HCT116 (cell line): Measurements from ENCODE around the gene METTL25. TPM values are rescaled to one million over a fixed set of nuclear protein-coding genes. Genes with fewer than 3 reads are reported as not detected.

ENCODE experiments used
- ATAC-seq: fragments of 200-7000 bp; cut with Tn5 transposase; 2 replicates; pipeline ENCODE4 v1.9.1; 2020; ENCODE audit warnings: mild to moderate bottlenecking, moderate library complexity
- BruUV-seq: library from RNA; stranded (reverse); fragments of 400-500 nt; replicated peaks from 2 replicates; lab custom pipeline; 2021; lab: Mats Ljungman, UMichigan
- CTCF ChIA-PET: fragments of 300-600 bp; sonication (Branson Sonifier 250); formaldehyde crosslinking; loops from one replicate; lab custom pipeline; 2021; ENCODE audit warnings: antibody characterized with exemption; lab: Charles Lee
- POLR2A ChIA-PET: fragments of 300-600, 350-600 bp; sonication (Branson Sonifier 250); formaldehyde crosslinking; loops from one replicate; lab custom pipeline; 2021; ENCODE audit warnings: antibody characterized with exemption; lab: Charles Lee
- RAD21 ChIA-PET, 2 experiments: fragments of 300-600 bp; sonication (Branson Sonifier 250); formaldehyde crosslinking; loops; one replicate each; lab custom pipeline; 2023; ENCODE audit warnings: low total read pairs in 2 of 2; ENCODE audit not compliant: uncharacterized antibody in 2 of 2, unreplicated experiment in 2 of 2, low non-redundant PET in 1 of 2; lab: Charles Lee
- DNase-seq: peaks from one replicate; pipeline ENCODE4 v3.0.0-alpha.2; 2010; ENCODE audit warnings: low read depth, low spot score
- H2AFZ ChIP-seq: fragments of 200-600 bp; shearing (Covaris generic), sonication (generic); 2 replicates; pipeline ENCODE4 v1.6.1; 2017; ENCODE audit warnings: low read depth, mixed run types, mixed read lengths, antibody characterized with exemption, low read length; ENCODE audit not compliant: poor library complexity, severe bottlenecking
- H3K27ac ChIP-seq: 2 replicates; pipeline ENCODE4 v1.5.1; 2012; ENCODE audit warnings: low read depth, low read length
- H3K27me3 ChIP-seq: fragments of 200-600 bp; sonication (generic); 2 replicates; pipeline ENCODE4 v1.6.1; 2016; ENCODE audit warnings: mixed run types, low read length, mixed read lengths; ENCODE audit not compliant: insufficient read depth
- H3K36me3 ChIP-seq, 2 experiments: fragments of 200-500 bp in 1 of 2; fragments of 200-600 bp in 1 of 2; sonication (Bioruptor generic) in 1 of 2; sonication (generic) in 1 of 2; 2 replicates each; pipeline versions ENCODE4 v1.5.1 to v1.6.1; 2014 to 2016; ENCODE audit warnings: low read length in 2 of 2, inconsistent platforms in 1 of 2, mixed read lengths in 1 of 2, mixed run types in 1 of 2; ENCODE audit not compliant: insufficient read depth in 2 of 2, control insufficient read depth in 1 of 2
- H3K4me1 ChIP-seq, 2 experiments: fragments of 200-600 bp in 1 of 2; sonication (generic) in 1 of 2; 2 replicates each; pipeline versions ENCODE4 v1.5.1 to v1.6.1; 2012 to 2017; ENCODE audit warnings: low read length in 2 of 2, inconsistent platforms in 1 of 2, mild to moderate bottlenecking in 1 of 2, mixed read lengths in 1 of 2, mixed run types in 1 of 2, moderate library complexity in 1 of 2; ENCODE audit not compliant: insufficient read depth in 2 of 2, control insufficient read depth in 1 of 2
- H3K4me2 ChIP-seq: fragments of 200-600 bp; sonication (generic); 2 replicates; pipeline ENCODE4 v1.6.1; 2017; ENCODE audit warnings: mixed run types, low read length, mixed read lengths
- H3K4me3 ChIP-seq, 2 experiments: fragments of 200-600 bp in 1 of 2; sonication (generic) in 1 of 2; replicated peaks in 1 of 2; 2 replicates each; pipeline ENCODE4 v1.5.1; 2011 to 2016; ENCODE audit warnings: low read length in 2 of 2, control low read depth in 1 of 2, low read depth in 1 of 2, mild to moderate bottlenecking in 1 of 2, mixed read lengths in 1 of 2, mixed run types in 1 of 2
- H3K79me2 ChIP-seq: fragments of 200-600 bp; sonication (generic); 2 replicates; pipeline ENCODE4 v1.6.1; 2017; ENCODE audit warnings: mild to moderate bottlenecking, mixed run types, low read length, moderate library complexity, mixed read lengths; ENCODE audit not compliant: insufficient read depth
- H3K9ac ChIP-seq: fragments of 200-600 bp; sonication (generic); 2 replicates; pipeline ENCODE4 v1.6.1; 2016; ENCODE audit warnings: low read length, mixed read lengths
- H3K9me2 ChIP-seq: fragments of 200-600 bp; sonication (generic), shearing (Covaris generic); 2 replicates; pipeline ENCODE4 v1.6.1; 2017; ENCODE audit warnings: mixed run types, mild to moderate bottlenecking, moderate library complexity; ENCODE audit not compliant: insufficient read depth
- H3K9me3 ChIP-seq, 2 experiments: fragments of 200-500 bp in 1 of 2; fragments of 200-600 bp in 1 of 2; sonication (Bioruptor generic) in 1 of 2; sonication (generic) in 1 of 2; 2 replicates each; pipeline ENCODE4 v1.6.1; 2014 to 2017; ENCODE audit warnings: low read length in 2 of 2, mixed read lengths in 2 of 2, inconsistent platforms in 1 of 2, low read depth in 1 of 2, mild to moderate bottlenecking in 1 of 2, mixed run types in 1 of 2, moderate library complexity in 1 of 2; ENCODE audit not compliant: control insufficient read depth in 1 of 2, insufficient read depth in 1 of 2
- H4K20me1 ChIP-seq: fragments of 200-600 bp; sonication (generic), shearing (Covaris generic); 2 replicates; pipeline ENCODE4 v1.6.1; 2017; ENCODE audit warnings: mixed run types, mild to moderate bottlenecking, moderate library complexity; ENCODE audit not compliant: insufficient read depth
- ATF3 ChIP-seq: IDR thresholded peaks from 2 replicates; pipeline ENCODE4 v1.6.1; 2012
- CEBPB ChIP-seq: IDR thresholded peaks from 2 replicates; pipeline ENCODE4 v1.6.1; 2012; ENCODE audit warnings: low read depth
- CTCF ChIP-seq, 3 experiments: fragments of 200-600 bp in 1 of 3; sonication (generic) in 1 of 3; IDR thresholded peaks in 2 of 3; conservative IDR thresholded peaks in 1 of 3; 2 replicates each; pipeline ENCODE4 v1.5.1; 2012 to 2017; ENCODE audit warnings: low read depth in 2 of 3, low read length in 2 of 3, antibody characterized with exemption in 1 of 3, borderline replicate concordance in 1 of 3, control low read depth in 1 of 3, mild to moderate bottlenecking in 1 of 3, mixed read lengths in 1 of 3, mixed run types in 1 of 3, moderate library complexity in 1 of 3; ENCODE audit not compliant: insufficient read depth in 1 of 3
- ELF1 ChIP-seq: IDR thresholded peaks from 2 replicates; pipeline ENCODE4 v1.6.1; 2012; ENCODE audit warnings: low read depth, borderline replicate concordance
- EZH2phosphoT487 ChIP-seq: fragments of 200-600 bp; IDR thresholded peaks from 2 replicates; pipeline ENCODE4 v1.6.1; 2018; ENCODE audit warnings: antibody characterized with exemption, borderline replicate concordance
- FOSL1 ChIP-seq: IDR thresholded peaks from 2 replicates; pipeline ENCODE4 v1.6.1; 2012; ENCODE audit warnings: low read depth
- POLR2A ChIP-seq: IDR thresholded peaks from 2 replicates; pipeline ENCODE4 v1.7.0; 2011; ENCODE audit warnings: borderline replicate concordance; ENCODE audit not compliant: insufficient read depth, insufficient read length; ENCODE audit errors: extremely low read depth
- SIN3A ChIP-seq: IDR thresholded peaks from 2 replicates; pipeline ENCODE4 v1.6.1; 2012; ENCODE audit warnings: low read depth
- SP1 ChIP-seq: IDR thresholded peaks from 2 replicates; pipeline ENCODE4 v1.6.1; 2012; ENCODE audit warnings: low read depth
- TCF7L2 ChIP-seq: IDR thresholded peaks from 2 replicates; pipeline ENCODE4 v1.7.0; 2011; ENCODE audit warnings: borderline replicate concordance, inconsistent platforms; ENCODE audit not compliant: insufficient read depth, insufficient read length; ENCODE audit errors: extremely low read depth
- YY1 ChIP-seq: IDR thresholded peaks from 2 replicates; pipeline ENCODE4 v1.6.1; 2011; ENCODE audit warnings: low read length, low read depth, moderate library complexity, mild to moderate bottlenecking; ENCODE audit not compliant: insufficient replicate concordance; ENCODE audit errors: extremely low read depth
- ZBTB33 ChIP-seq: IDR thresholded peaks from 2 replicates; pipeline ENCODE4 v1.6.1; 2011; ENCODE audit warnings: mild to moderate bottlenecking, low read length, moderate library complexity; ENCODE audit not compliant: insufficient replicate concordance; ENCODE audit errors: extremely low read depth
- ZNF274 ChIP-seq: fragments of 200-500 bp; sonication (Bioruptor generic); IDR thresholded peaks from 2 replicates; pipeline ENCODE4 v1.6.1; 2014; ENCODE audit warnings: mild to moderate bottlenecking, low read depth, low read length, inconsistent platforms
- intact Hi-C: fragments of 100-400 bp; cut with micrococcal nuclease; formaldehyde crosslinking; loops from 2 replicates; pipeline ENCODE4 v1.10.0; 2022
- total RNA-seq: library from RNA; stranded (reverse); gene quantifications from one replicate; pipeline ENCODE4 v1.2.1, GENCODE V29; 2021; ENCODE audit not compliant: unreplicated experiment

The METTL25 gene
- total RNA-seq, 1 experiment from 2014 or later = 4.4 TPM

GRCh38 chr12:82375201-82375600 lies 16.9 kb downstream of the METTL25 start:
- DNase-seq (no peak), ATAC-seq (no peak)
- Histone ChIP-seq H3K4me2 (no peak overlapping the region), H3K9me3 (no peaks in the 10 kb centered on the region; a peak in 1 of 4 replicates), H3K79me2 (no peaks in the 10 kb centered on the region), H3K36me3 (no peaks in the 10 kb centered on the region), H3K27ac (no peak overlapping the region), H3K27me3 (no peaks in the 10 kb centered on the region), H3K4me1 (no peaks in the 10 kb centered on the region), H4K20me1 (no peaks in the 10 kb centered on the region), H3K9me2 (no peaks in the 10 kb centered on the region), H2AFZ (no peak overlapping the region), H3K4me3 (no peak overlapping the region), H3K9ac (no peak overlapping the region)
- BruUV-seq = no TSS peak
- intact Hi-C loops = no loop called here
- ChIA-PET POLR2A (no interaction called here), CTCF (no interaction called here), RAD21 (no interaction called here)
- TF ChIP-seq TCF7L2 (no peak), CEBPB (no peak), EZH2phosphoT487 (no peak), ELF1 (no peak)

- Histone ChIP-seq H3K4me1 (no peaks in the 10 kb centered on the region), H3K9ac (no peak overlapping the region), H3K4me3 (no peak overlapping the region), H3K27ac (no peak overlapping the region), H4K20me1 (no peaks in the 10 kb centered on the region), H3K4me2 (no peak overlapping the region), H3K79me2 (no peaks in the 10 kb centered on the region), H3K27me3 (no peaks in the 10 kb centered on the region), H3K9me3 (no peaks in the 10 kb centered on the region; a peak in 1 of 4 replicates), H2AFZ (no peak overlapping the region), H3K9me2 (no peaks in the 10 kb centered on the region), H3K36me3 (no peaks in the 10 kb centered on the region)
- intact Hi-C loops = no loop called here
- POLR2A ChIA-PET = no interaction called here
- no TSS peak for BruUV-seq
- CTCF ChIA-PET = no interaction called here
- ATAC-seq (no peak), DNase-seq (no peak)
- RAD21 ChIA-PET = no interaction called here
- TF ChIP-seq CTCF (IDR thresholded peaks at IDR 0.05 in 2 of 3, conservative IDR thresholded peaks at IDR 0.05 in 1 of 3; ENCODE audit: borderline replicate concordance in 1 of 3, insufficient read depth in 1 of 3, low read depth in 2 of 3, low read length in 2 of 3) (no peak), ZNF274 (no peak), SP1 (no peak), ZBTB33 (no peak), ELF1 (no peak), FOSL1 (no peak), ATF3 (no peak), POLR2A (no peak), SIN3A (no peak), YY1 (no peak)
Observed at GRCh38 chr12:82378997-82379396, 20.7 kb downstream of the METTL25 start.
